ENCODE data around the gene PFKP.
"Not testable (repeated sequence)": the region's sequence is repeated elsewhere in the genome, so short reads cannot be mapped to it uniquely, and the experiment has no call there.

PFKP gene

GRCh38 chr10:3056280-3057037 is 10.9 kb upstream of the PFKP start:
- DNase-seq (ENCODE audit: insufficient read length, low spot score) (no peak), FAIRE-seq (no peak)
- TF ChIP-seq POLR2A (IDR thresholded peaks at IDR 0.05; ENCODE audit: low read depth, low read length) = no peak

- no peak for TF ChIP-seq POLR2A (IDR thresholded peaks at IDR 0.05; ENCODE audit: low read depth, low read length)
- no peak for FAIRE-seq
Observed at GRCh38 chr10:3057946-3058345, 9.4 kb upstream of the PFKP start.

GRCh38 chr10:3059974-3060373 is 7.4 kb upstream of the PFKP start:
- FAIRE-seq (no peak), DNase-seq (ENCODE audit: insufficient read length, low spot score) (no peak)
- no peak for TF ChIP-seq POLR2A (IDR thresholded peaks at IDR 0.05; ENCODE audit: low read depth, low read length)

More at GRCh38 chr10:3057946-3058345, 9.4 kb upstream of the PFKP start:
- no peak for DNase-seq (ENCODE audit: insufficient read length, low spot score)

- no peak for DNase-seq (ENCODE audit: insufficient read length, low spot score)
- TF ChIP-seq POLR2A (IDR thresholded peaks at IDR 0.05; ENCODE audit: low read depth, low read length) = no peak
Observed at GRCh38 chr10:3060481-3060889, 6.9 kb upstream of the PFKP start.

GRCh38 chr10:3061323-3061898 is 5.9 kb upstream of the PFKP start:
- not testable (repeated sequence) for DNase-seq (ENCODE audit: insufficient read length, low spot score); FAIRE-seq

More at GRCh38 chr10:3060481-3060889, 6.9 kb upstream of the PFKP start:
- FAIRE-seq = no peak

- no peak for TF ChIP-seq POLR2A (IDR thresholded peaks at IDR 0.05; ENCODE audit: low read depth, low read length)
- DNase-seq (ENCODE audit: insufficient read length, low spot score) (no peak), FAIRE-seq (no peak)
Observed at GRCh38 chr10:3062502-3063186, 4.7 kb upstream of the PFKP start.

GRCh38 chr10:3064423-3064822 is 2.9 kb upstream of the PFKP start:
- no peak for TF ChIP-seq POLR2A (IDR thresholded peaks at IDR 0.05; ENCODE audit: low read depth, low read length)
- no peak for DNase-seq (ENCODE audit: insufficient read length, low spot score)
- FAIRE-seq = no peak

- FAIRE-seq (no peak), DNase-seq (ENCODE audit: insufficient read length, low spot score) (no peak)
- TF ChIP-seq POLR2A (IDR thresholded peaks at IDR 0.05; ENCODE audit: low read depth, low read length) = no peak
Observed at GRCh38 chr10:3065622-3066021, 1.7 kb upstream of the PFKP start.

GRCh38 chr10:3066317-3067117 is 831 bp upstream of the PFKP start:
- no peak for TF ChIP-seq POLR2A (IDR thresholded peaks at IDR 0.05; ENCODE audit: low read depth, low read length)
- DNase-seq (ENCODE audit: insufficient read length, low spot score) (no peak), FAIRE-seq (no peak)

GRCh38 chr10:3067859-3068179 is 471 bp downstream of the PFKP start:
- FAIRE-seq (no peak), DNase-seq (ENCODE audit: insufficient read length, low spot score) (no peak)
- no peak for TF ChIP-seq POLR2A (IDR thresholded peaks at IDR 0.05; ENCODE audit: low read depth, low read length)

- DNase-seq (ENCODE audit: insufficient read length, low spot score) (peak; percentile 33), FAIRE-seq (no peak)
- no peak for TF ChIP-seq POLR2A (IDR thresholded peaks at IDR 0.05; ENCODE audit: low read depth, low read length)
Observed at GRCh38 chr10:3068201-3068967, 1.0 kb downstream of the PFKP start.

- DNase-seq (ENCODE audit: insufficient read length, low spot score) (peak; percentile 17), FAIRE-seq (no peak)
- TF ChIP-seq POLR2A (IDR thresholded peaks at IDR 0.05; ENCODE audit: low read depth, low read length) = no peak
Observed at GRCh38 chr10:3068968-3069737, 1.8 kb downstream of the PFKP start.

GRCh38 chr10:3069876-3070275 is 2.5 kb downstream of the PFKP start:
- FAIRE-seq (no peak), DNase-seq (ENCODE audit: insufficient read length, low spot score) (no peak)
- TF ChIP-seq POLR2A (IDR thresholded peaks at IDR 0.05; ENCODE audit: low read depth, low read length) = no peak
